GM21381 (cell line): ENCODE measurements around the gene NPW.

Experiments
- ATAC-seq: cut with Tn5 transposase; IDR thresholded peaks from one replicate; pipeline ENCODE4 v1.9.1; 2021; ENCODE audit warnings: mild to moderate bottlenecking, moderate library complexity; ENCODE audit not compliant: unreplicated experiment

The NPW gene

GRCh38 chr16:2047330-2048115, 27.9 kb downstream of the NPW start, which contains the start of the genes NTHL1 and TSC2:
Gene NTHL1, minus strand, starts transcription at chr16:2047834. Its CDS starts 11 bp downstream, at chr16:2047823.
Gene TSC2, plus strand, starts transcription at chr16:2047985. Its CDS starts 631 bp downstream, at chr16:2048616.
- peak; percentile 87 for ATAC-seq

- ATAC-seq = no peak
Observed at GRCh38 chr16:2048116-2048543, 28.5 kb downstream of the NPW start.

GRCh38 chr16:2053211-2053610, 33.6 kb downstream of the NPW start:
- ATAC-seq = no peak

GRCh38 chr16:2053897-2054296, 34.3 kb downstream of the NPW start:
- ATAC-seq = no peak

GRCh38 chr16:2054543-2055245, 35.1 kb downstream of the NPW start:
- ATAC-seq = no peak

- no peak for ATAC-seq
Observed at GRCh38 chr16:2056077-2056476, 36.5 kb downstream of the NPW start.

- no peak for ATAC-seq
Observed at GRCh38 chr16:2056681-2057407, 37.3 kb downstream of the NPW start.

GRCh38 chr16:2057438-2057837, 37.9 kb downstream of the NPW start:
- no peak for ATAC-seq

- ATAC-seq = no peak
Observed at GRCh38 chr16:2058420-2058819, 38.8 kb downstream of the NPW start.

GRCh38 chr16:2058872-2059271, 39.3 kb downstream of the NPW start:
- no peak for ATAC-seq

GRCh38 chr16:2060346-2060745, 40.8 kb downstream of the NPW start:
- no peak for ATAC-seq

- no peak for ATAC-seq
Observed at GRCh38 chr16:2061023-2061422, 41.4 kb downstream of the NPW start.

- ATAC-seq = no peak
Observed at GRCh38 chr16:2061526-2061925, 41.9 kb downstream of the NPW start.

- no peak for ATAC-seq
Observed at GRCh38 chr16:2062801-2063200, 43.2 kb downstream of the NPW start.

GRCh38 chr16:2063861-2064260, 44.3 kb downstream of the NPW start:
- ATAC-seq = no peak

- ATAC-seq = no peak
Observed at GRCh38 chr16:2064368-2064945, 44.9 kb downstream of the NPW start.

GRCh38 chr16:2066139-2066538, 46.6 kb downstream of the NPW start:
- ATAC-seq = no peak
